ENCODE results near the gene KPTN.
"Not testable (repeated sequence)": the region's sequence is repeated elsewhere in the genome, so short reads cannot be mapped to it uniquely, and the experiment has no call there.

The KPTN gene

GRCh38 chr19:47490847-47491246 lies 6.8 kb upstream of the KPTN start:
- no peak for DNase-seq

DNA sequence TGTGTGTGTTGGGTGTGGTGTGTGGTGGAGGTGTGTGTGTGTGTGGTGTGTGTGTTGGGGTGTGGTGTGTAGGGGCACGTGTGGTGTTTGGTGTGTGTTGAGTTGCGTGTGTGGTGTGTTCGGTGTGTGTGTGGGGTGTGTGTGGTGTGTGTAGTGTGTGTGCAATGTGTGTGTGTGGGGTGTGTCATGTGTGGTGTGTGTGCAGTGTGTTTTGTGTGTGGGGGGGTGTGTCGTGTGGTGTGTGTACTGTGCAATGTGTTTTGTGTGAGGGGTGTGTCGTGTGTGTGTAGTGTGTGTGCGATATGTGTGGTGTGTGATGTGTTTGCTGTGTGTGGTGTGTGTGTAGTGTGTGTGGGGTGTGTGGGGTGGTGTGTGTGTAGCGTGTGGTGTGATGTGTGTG lies 6.0 kb upstream of the KPTN start:
- no peak for DNase-seq

DNA sequence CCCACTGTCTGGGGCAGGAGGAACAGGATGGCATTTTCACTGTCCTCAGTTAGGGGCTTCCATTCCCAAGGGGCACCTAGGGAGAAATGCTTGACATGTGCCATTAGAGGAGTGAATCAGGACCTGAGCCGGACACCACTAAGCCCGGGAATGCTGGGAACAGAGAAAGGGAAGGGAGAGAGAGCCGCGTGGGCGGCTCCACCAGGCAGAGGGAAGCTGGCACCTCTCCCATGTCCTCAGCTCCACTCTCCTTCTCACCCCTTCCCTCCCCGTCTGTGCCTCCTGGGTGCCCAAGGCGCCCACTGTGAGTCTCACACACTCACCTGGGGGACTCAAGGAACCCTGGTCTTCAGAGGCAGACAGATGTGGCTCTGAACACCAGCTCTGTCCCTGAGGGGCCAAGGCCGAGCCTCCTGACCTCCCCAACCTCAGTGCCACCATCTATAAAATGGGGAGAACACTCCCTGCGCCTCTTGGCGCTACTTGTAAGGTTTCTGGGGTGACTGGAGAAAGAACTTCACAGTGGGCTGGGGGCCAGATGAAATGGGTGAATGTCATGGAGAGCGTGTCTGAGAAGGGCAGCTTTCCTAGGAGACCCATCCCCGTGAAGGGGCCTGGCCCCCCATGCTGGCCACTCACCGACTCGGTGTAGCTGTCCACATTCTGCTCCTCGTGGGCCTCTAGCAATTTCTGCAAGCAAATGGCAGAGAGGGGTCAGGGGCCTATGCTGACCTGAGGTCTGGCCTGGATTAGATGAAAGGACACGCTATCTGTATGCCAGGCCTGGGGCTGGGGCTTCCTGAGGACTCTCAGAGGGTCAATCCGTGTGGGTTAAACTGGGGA lies 5.3 kb upstream of the KPTN start:
- DNase-seq = no peak

DNA sequence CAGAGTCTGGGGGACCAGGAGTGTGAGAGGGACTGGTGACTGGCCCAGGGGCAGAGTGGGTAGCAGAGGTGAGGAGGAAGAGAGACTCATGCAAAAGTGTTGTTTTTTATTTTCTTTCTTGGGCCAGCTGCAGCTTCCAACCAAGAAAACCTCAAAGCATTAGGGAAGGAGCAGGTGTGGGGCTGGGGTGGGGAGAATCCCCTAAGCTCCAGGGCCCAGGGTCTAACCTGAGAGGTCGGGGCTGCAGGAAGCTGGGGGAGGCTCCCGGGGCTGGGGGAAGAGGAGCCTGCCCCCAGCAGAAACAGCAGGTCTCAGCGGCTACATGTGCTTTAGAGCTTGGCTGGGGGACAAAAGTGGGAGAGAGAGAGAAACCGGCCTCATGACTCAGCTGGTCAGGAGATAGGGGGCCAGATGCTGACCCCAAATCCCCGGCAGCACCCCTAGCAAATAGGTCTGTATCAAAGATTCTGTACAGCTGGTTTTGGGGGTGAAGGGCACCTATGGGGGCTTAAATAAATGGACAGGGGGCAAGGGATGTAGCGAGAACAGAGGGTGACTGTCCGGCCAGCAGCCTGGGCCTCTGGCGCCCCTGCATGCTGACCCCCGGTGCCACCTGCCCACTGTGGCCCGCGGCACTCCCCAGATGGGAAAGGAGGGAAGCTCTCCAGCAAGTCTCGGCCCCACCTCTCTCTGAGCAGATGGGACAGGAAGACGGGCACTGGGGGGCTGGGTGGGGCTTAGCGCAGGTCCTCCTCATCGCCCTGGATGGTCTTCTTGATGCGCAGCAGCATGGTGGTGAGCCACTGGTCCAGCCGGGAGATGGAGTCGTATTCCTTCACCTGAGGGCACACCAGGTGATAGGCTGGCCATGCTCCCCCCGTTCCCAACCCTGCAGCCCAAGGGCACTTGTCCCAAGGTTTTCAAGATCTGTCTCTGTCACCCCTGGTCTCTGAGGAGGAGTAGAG lies 3.8 kb upstream of the KPTN start:
- no peak for DNase-seq

- DNase-seq = no peak
Observed at GRCh38 chr19:47486900-47487299, 2.9 kb upstream of the KPTN start.

GRCh38 chr19:47486220-47486619 lies 2.2 kb upstream of the KPTN start:
- not testable (repeated sequence) for DNase-seq

DNA sequence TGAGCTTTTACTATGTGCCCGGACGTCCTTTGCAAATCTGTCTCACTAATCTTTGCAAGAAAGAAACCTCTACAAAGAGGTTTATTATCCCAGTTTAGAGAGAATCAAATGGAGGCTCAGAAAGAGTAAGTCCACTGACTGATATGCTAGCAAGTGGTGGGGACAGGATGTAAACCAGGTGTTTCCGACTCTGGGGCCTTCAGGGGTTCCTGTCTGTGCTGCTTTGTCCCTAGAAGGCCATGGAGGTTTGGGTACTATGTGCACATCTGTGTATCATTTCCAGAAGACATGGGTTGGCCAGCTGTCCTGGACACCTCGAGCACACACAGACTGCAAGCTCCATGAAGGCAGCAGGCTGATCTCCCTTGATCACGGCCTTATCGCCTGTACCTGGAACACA lies 1.2 kb upstream of the KPTN start:
- no peak for DNase-seq

DNA sequence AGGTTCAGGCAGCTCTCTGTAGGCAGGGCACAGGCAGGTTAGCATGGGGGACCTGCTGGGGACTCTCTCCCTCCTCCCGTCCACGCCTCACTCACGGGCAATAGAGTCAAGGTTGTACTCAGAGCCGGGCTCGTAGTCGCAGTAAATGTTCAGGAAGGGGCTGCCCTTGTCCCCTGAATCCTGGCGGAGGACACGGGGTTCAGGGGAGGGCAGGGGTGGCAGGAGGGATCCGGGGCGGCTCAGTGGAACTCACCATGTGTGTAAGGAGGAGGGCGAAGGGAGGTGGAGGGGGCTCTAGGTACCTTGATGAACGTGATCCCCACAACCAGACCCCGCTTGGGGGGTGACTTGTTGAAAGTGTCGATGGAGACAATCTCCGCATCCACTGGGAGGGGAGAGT lies 819 bp downstream of the KPTN start:
- no peak for DNase-seq

DNA sequence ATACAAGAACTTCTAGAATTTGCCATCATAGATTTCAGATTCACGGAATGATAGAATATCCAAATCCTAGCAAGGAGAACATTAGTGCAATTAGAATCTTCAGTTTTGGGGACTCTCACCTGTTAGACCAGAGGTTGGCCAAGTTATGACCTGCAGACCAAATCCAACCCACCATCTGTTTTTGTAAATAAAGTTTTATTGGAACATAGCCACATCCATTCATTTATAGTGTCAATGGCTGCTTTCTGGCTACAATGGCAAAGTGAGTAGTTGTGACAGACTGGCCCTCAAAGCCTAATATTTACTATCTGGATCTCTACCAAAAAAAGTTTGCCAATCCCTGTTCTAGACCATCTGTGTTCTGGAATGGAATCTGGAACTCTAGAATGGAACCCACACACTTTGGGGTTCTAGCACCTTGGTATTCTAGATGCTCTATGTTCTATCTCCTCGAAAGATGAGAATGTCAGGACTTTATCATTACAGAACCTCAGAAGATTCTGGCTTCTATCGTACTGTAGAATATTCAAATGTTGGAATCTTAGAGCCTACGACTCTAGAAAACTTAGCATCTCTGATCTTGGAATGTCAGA lies 2.5 kb downstream of the KPTN start:
- no peak for DNase-seq

GRCh38 chr19:47480658-47481057 lies 3.4 kb downstream of the KPTN start:
- no peak for DNase-seq

- no peak for DNase-seq
Observed at GRCh38 chr19:47479701-47480503, 4.1 kb downstream of the KPTN start.

DNA sequence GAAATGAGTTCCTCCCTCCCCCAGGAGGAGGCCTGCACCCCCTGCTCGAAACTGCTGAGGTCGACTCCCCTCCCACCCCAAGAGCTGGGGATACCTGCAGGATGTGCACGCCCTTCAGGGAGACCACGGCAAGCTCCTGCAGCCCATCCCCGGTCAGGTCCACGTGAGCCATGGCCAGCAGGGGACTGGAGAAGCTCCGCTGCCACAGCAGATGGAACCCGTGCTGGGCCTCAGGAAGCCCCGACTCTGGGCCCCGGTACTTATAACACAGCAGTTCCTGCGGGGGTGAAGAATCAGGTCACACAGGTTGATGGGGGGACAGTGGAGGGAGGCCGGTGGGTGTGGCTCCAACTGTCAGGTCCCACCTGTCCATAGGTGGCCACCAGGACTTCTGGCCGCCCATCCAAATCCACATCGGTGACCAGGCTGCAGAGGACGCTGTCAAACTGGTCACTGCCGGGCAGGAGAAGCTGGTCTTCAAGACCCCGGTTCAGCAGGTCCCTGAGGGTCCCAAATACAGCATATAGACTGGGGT lies 7.5 kb downstream of the KPTN start:
- no peak for DNase-seq

GRCh38 chr19:47475465-47475864 lies 8.6 kb downstream of the KPTN start:
- no peak for DNase-seq

DNA sequence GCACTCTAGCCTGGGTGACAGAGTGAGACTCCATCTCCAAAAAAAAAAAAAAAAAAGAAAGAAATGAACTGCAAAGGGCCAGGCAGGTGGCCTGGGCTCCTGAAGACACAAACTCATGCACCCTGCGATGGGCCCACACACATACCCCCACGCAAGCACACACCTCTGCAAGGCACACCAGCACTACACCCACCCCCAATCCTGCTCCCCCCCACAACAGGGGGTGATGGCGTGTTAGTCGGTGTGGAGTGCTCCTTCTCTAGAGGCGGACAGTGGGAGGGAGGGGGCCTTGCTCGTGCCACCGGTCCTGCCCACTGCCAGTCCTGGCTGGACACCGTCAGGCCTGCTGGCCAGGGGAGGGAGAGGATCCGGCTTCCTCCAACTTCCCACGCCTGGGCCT lies 10.7 kb downstream of the KPTN start:
- no peak for DNase-seq

DNA sequence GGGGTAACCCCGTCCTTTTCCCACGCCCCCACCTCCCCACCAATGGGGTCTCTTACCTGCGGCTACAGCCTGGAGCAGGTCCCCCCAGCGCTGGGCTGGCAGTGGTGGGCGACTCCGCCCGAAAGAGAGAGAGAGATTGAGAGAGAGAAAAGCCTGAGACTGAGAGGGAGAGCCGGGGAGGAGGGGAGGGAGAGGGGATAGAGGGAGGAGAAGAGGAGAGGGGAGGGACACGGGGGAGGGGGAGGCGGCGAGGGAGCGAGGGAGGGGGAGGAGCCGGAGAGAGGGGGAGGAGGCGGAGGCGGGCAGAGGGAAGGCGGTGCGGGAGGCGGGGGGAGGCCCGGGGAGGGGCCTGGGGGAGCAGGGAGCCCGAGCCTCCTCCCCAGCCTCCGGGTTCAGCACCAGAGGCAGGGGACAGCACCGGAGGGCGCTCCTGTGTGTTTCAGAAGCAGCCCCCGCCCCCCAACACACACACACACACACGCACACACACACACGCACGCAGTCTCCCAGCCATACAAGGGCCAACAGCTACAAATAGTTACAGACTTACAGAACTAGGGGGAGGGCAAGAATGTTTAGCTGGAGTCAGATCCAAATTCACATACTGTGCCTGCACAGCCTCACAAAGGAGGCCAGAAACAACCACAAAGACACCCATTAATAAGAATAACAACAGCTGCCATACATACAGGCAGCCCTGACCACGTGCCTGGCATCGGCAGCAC lies 12.1 kb downstream of the KPTN start, which contains the start of gene SLC8A2:
SLC8A2 (minus strand) TSS at position 161 of the 725 bp plus-strand sequence. CDS start 5,490 bp downstream, outside the sequence.
- DNase-seq = peak; percentile 81

DNA sequence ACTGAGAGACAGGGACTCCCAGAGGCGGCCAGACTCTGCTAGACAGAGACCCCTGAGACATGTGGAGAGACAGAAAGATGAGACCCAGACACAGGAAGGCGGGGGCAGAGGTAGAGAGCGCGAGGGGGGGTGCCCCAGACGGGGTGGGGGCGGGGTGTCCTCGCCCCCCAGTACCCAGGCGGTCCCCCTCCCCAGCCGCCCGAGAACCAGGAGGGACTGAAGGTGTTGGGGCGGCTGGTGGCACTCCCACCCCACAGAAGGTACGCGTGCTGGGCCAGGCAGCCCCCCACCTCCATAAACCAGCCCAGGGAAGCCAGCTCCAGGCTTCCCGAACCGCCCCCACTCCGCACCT lies 12.7 kb downstream of the KPTN start:
- DNase-seq = no peak

GRCh38 chr19:47470447-47471195 lies 13.4 kb downstream of the KPTN start:
- no peak for DNase-seq

- no peak for DNase-seq
Observed at GRCh38 chr19:47469719-47470118, 14.3 kb downstream of the KPTN start.

GRCh38 chr19:47469363-47469700 lies 14.7 kb downstream of the KPTN start:
- DNase-seq = no peak

- no peak for DNase-seq
Observed at GRCh38 chr19:47467914-47468313, 16.1 kb downstream of the KPTN start.

- DNase-seq = no peak
Observed at GRCh38 chr19:47465957-47466356, 18.1 kb downstream of the KPTN start.
